Osteoblast (primary cell): ENCODE measurements around the gene CDKN1A. TPM values are rescaled to one million over a fixed set of nuclear protein-coding genes. Genes with fewer than 3 reads are reported as not detected.
A peak's percentile ranks its signal among the peaks of the same experiment; 100 is the strongest.

Experiments used
- DNase-seq: peaks from one replicate; pipeline ENCODE4 v3.0.0; 2011; ENCODE audit warnings: low spot score, mixed read lengths; ENCODE audit not compliant: insufficient read length; ENCODE audit errors: missing footprints
- H2AFZ ChIP-seq: 2 replicates; pipeline ENCODE4 v1.6.0; 2011; ENCODE audit warnings: mild to moderate bottlenecking, low read length
- H3K27ac ChIP-seq: 2 replicates; pipeline ENCODE4 v1.5.1; 2011; ENCODE audit warnings: mild to moderate bottlenecking, low read depth, low read length, moderate library complexity
- H3K27me3 ChIP-seq: 2 replicates; pipeline ENCODE4 v1.6.0; 2012; ENCODE audit warnings: mild to moderate bottlenecking, control low read depth, inconsistent platforms, low read length, moderate library complexity; ENCODE audit not compliant: insufficient read depth
- H3K36me3 ChIP-seq: 2 replicates; pipeline ENCODE4 v1.5.1; 2011; ENCODE audit warnings: mild to moderate bottlenecking, low read length, control low read depth, moderate library complexity; ENCODE audit not compliant: insufficient read depth
- H3K4me1 ChIP-seq: 2 replicates; pipeline ENCODE4 v1.5.1; 2011; ENCODE audit warnings: mild to moderate bottlenecking, low read length, control low read depth, moderate library complexity; ENCODE audit not compliant: insufficient read depth
- H3K4me2 ChIP-seq: 2 replicates; pipeline ENCODE4 v1.6.0; 2011; ENCODE audit warnings: mild to moderate bottlenecking, low read length; ENCODE audit not compliant: insufficient read depth
- H3K4me3 ChIP-seq: fragments of 200-600 bp; sonication (generic); 3 replicates; pipeline ENCODE4 v1.5.1; 2012; ENCODE audit warnings: mild to moderate bottlenecking, low read length, inconsistent platforms; ENCODE audit not compliant: insufficient read depth
- H3K79me2 ChIP-seq: 2 replicates; pipeline ENCODE4 v1.6.0; 2012; ENCODE audit warnings: mild to moderate bottlenecking, low read length, control low read depth, inconsistent platforms; ENCODE audit not compliant: insufficient read depth
- H3K9me3 ChIP-seq: 2 replicates; pipeline ENCODE4 v1.5.1; 2011; ENCODE audit warnings: low read depth, low read length, control low read depth
- H4K20me1 ChIP-seq: 2 replicates; pipeline ENCODE4 v1.6.0; 2012; ENCODE audit warnings: mild to moderate bottlenecking, low read length, control low read depth; ENCODE audit not compliant: insufficient read depth
- small RNA-seq: library from RNA; depleted of rRNA; stranded (forward); fragments of <200 nt; gene quantifications from one replicate; pipeline ENCODE3, GENCODE V24; 2012
- total RNA-seq: library from RNA; depleted of rRNA; stranded (reverse); fragments of >200 nt; gene quantifications from 2 replicates; pipeline ENCODE4 v1.2.3, GENCODE V29; 2012
- TF ChIP-seq, protein P1 (sequence below): IDR thresholded peaks from 2 replicates; pipeline ENCODE4 v1.5.1; 2011; ENCODE audit warnings: mild to moderate bottlenecking, low read depth, low read length, moderate library complexity; ENCODE audit errors: extremely low read depth

CDKN1A gene
- total RNA-seq, 1 donor = 461 TPM

GRCh38 chr6:36735110-36736071 lies 56.9 kb downstream of the CDKN1A start:
- Histone ChIP-seq H3K9me3 (no peaks in the 10 kb centered on the region), H4K20me1 (no peaks in the 10 kb centered on the region), H3K27ac (peak overlapping the region; percentile 43), H3K36me3 (no peaks in the 10 kb centered on the region), H2AFZ (peak overlapping the region; percentile 85), H3K27me3 (no peaks in the 10 kb centered on the region), H3K79me2 (no peaks in the 10 kb centered on the region), H3K4me3 (peak overlapping the region; percentile 60), H3K4me2 (peak overlapping the region; percentile 83), H3K4me1 (peaks cover 17% of the 10 kb centered on the region)
- DNase-seq = peak; percentile 97
- TF ChIP-seq, protein P1, sequence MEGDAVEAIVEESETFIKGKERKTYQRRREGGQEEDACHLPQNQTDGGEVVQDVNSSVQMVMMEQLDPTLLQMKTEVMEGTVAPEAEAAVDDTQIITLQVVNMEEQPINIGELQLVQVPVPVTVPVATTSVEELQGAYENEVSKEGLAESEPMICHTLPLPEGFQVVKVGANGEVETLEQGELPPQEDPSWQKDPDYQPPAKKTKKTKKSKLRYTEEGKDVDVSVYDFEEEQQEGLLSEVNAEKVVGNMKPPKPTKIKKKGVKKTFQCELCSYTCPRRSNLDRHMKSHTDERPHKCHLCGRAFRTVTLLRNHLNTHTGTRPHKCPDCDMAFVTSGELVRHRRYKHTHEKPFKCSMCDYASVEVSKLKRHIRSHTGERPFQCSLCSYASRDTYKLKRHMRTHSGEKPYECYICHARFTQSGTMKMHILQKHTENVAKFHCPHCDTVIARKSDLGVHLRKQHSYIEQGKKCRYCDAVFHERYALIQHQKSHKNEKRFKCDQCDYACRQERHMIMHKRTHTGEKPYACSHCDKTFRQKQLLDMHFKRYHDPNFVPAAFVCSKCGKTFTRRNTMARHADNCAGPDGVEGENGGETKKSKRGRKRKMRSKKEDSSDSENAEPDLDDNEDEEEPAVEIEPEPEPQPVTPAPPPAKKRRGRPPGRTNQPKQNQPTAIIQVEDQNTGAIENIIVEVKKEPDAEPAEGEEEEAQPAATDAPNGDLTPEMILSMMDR = peak; percentile 19

Small RNAs within 50 kb of the gene (small RNA-seq; reads per million reads assigned to genes)
- not detected for gene RF00019
- 22.5 reads per million, percentile 95 among the genes with 10 or more reads in this experiment for gene RNU1-88P

Other genes starting within 250 kb of the CDKN1A start
- gene PXT1, start 235.9 kb upstream of the CDKN1A start, total RNA-seq = under 0.01 TPM in 1 of 2 replicates, not detected in the other
- 182 and 210 TPM in 2 replicates for gene KCTD20, start 235.7 kb upstream of the CDKN1A start, total RNA-seq
- 41.5 and 48.1 TPM in 2 replicates for gene STK38, start 131.2 kb upstream of the CDKN1A start, total RNA-seq
- gene SRSF3, start 84.4 kb upstream of the CDKN1A start, total RNA-seq = 236 and 289 TPM in 2 replicates
- gene RAB44, start 19.1 kb downstream of the CDKN1A start, total RNA-seq = under 0.01 and 0.36 TPM in 2 replicates
- gene CPNE5, start 160.7 kb downstream of the CDKN1A start, total RNA-seq = under 0.01 TPM in 1 of 2 replicates, not detected in the other
- gene PPIL1, start 196.1 kb downstream of the CDKN1A start, total RNA-seq = 9.8 and 10.9 TPM in 2 replicates
- 59.0 and 60.1 TPM in 2 replicates for gene C6orf89, start 207.2 kb downstream of the CDKN1A start, total RNA-seq